HCT116 (cell line): Measurements from ENCODE around the gene MPHOSPH6. TPM values are rescaled to one million over a fixed set of nuclear protein-coding genes. Genes with fewer than 3 reads are reported as not detected.

Experiments used
- ATAC-seq: fragments of 200-7000 bp; cut with Tn5 transposase; 2 replicates; pipeline ENCODE4 v1.9.1; 2020; ENCODE audit warnings: mild to moderate bottlenecking, moderate library complexity
- BruUV-seq: library from RNA; stranded (reverse); fragments of 400-500 nt; replicated peaks from 2 replicates; lab custom pipeline; 2021; lab: Mats Ljungman, UMichigan
- CTCF ChIA-PET: fragments of 300-600 bp; sonication (Branson Sonifier 250); formaldehyde crosslinking; loops from one replicate; lab custom pipeline; 2021; ENCODE audit warnings: antibody characterized with exemption; lab: Charles Lee
- POLR2A ChIA-PET: fragments of 300-600, 350-600 bp; sonication (Branson Sonifier 250); formaldehyde crosslinking; loops from one replicate; lab custom pipeline; 2021; ENCODE audit warnings: antibody characterized with exemption; lab: Charles Lee
- RAD21 ChIA-PET, 2 experiments: fragments of 300-600 bp; sonication (Branson Sonifier 250); formaldehyde crosslinking; loops; one replicate each; lab custom pipeline; 2023; ENCODE audit warnings: low total read pairs in 2 of 2; ENCODE audit not compliant: uncharacterized antibody in 2 of 2, unreplicated experiment in 2 of 2, low non-redundant PET in 1 of 2; lab: Charles Lee
- DNase-seq: peaks from one replicate; pipeline ENCODE4 v3.0.0-alpha.2; 2010; ENCODE audit warnings: low read depth, low spot score
- H2AFZ ChIP-seq: fragments of 200-600 bp; shearing (Covaris generic), sonication (generic); 2 replicates; pipeline ENCODE4 v1.6.1; 2017; ENCODE audit warnings: low read depth, mixed run types, mixed read lengths, antibody characterized with exemption, low read length; ENCODE audit not compliant: poor library complexity, severe bottlenecking
- H3K27ac ChIP-seq: 2 replicates; pipeline ENCODE4 v1.5.1; 2012; ENCODE audit warnings: low read depth, low read length
- H3K27me3 ChIP-seq: fragments of 200-600 bp; sonication (generic); 2 replicates; pipeline ENCODE4 v1.6.1; 2016; ENCODE audit warnings: mixed run types, low read length, mixed read lengths; ENCODE audit not compliant: insufficient read depth
- H3K36me3 ChIP-seq, 2 experiments: fragments of 200-500 bp in 1 of 2; fragments of 200-600 bp in 1 of 2; sonication (Bioruptor generic) in 1 of 2; sonication (generic) in 1 of 2; 2 replicates each; pipeline versions ENCODE4 v1.5.1 to v1.6.1; 2014 to 2016; ENCODE audit warnings: low read length in 2 of 2, inconsistent platforms in 1 of 2, mixed read lengths in 1 of 2, mixed run types in 1 of 2; ENCODE audit not compliant: insufficient read depth in 2 of 2, control insufficient read depth in 1 of 2
- H3K4me1 ChIP-seq, 2 experiments: fragments of 200-600 bp in 1 of 2; sonication (generic) in 1 of 2; 2 replicates each; pipeline versions ENCODE4 v1.5.1 to v1.6.1; 2012 to 2017; ENCODE audit warnings: low read length in 2 of 2, inconsistent platforms in 1 of 2, mild to moderate bottlenecking in 1 of 2, mixed read lengths in 1 of 2, mixed run types in 1 of 2, moderate library complexity in 1 of 2; ENCODE audit not compliant: insufficient read depth in 2 of 2, control insufficient read depth in 1 of 2
- H3K4me2 ChIP-seq: fragments of 200-600 bp; sonication (generic); 2 replicates; pipeline ENCODE4 v1.6.1; 2017; ENCODE audit warnings: mixed run types, low read length, mixed read lengths
- H3K4me3 ChIP-seq, 2 experiments: fragments of 200-600 bp in 1 of 2; sonication (generic) in 1 of 2; replicated peaks in 1 of 2; 2 replicates each; pipeline ENCODE4 v1.5.1; 2011 to 2016; ENCODE audit warnings: low read length in 2 of 2, control low read depth in 1 of 2, low read depth in 1 of 2, mild to moderate bottlenecking in 1 of 2, mixed read lengths in 1 of 2, mixed run types in 1 of 2
- H3K79me2 ChIP-seq: fragments of 200-600 bp; sonication (generic); 2 replicates; pipeline ENCODE4 v1.6.1; 2017; ENCODE audit warnings: mild to moderate bottlenecking, mixed run types, low read length, moderate library complexity, mixed read lengths; ENCODE audit not compliant: insufficient read depth
- H3K9ac ChIP-seq: fragments of 200-600 bp; sonication (generic); 2 replicates; pipeline ENCODE4 v1.6.1; 2016; ENCODE audit warnings: low read length, mixed read lengths
- H3K9me2 ChIP-seq: fragments of 200-600 bp; sonication (generic), shearing (Covaris generic); 2 replicates; pipeline ENCODE4 v1.6.1; 2017; ENCODE audit warnings: mixed run types, mild to moderate bottlenecking, moderate library complexity; ENCODE audit not compliant: insufficient read depth
- H3K9me3 ChIP-seq, 2 experiments: fragments of 200-500 bp in 1 of 2; fragments of 200-600 bp in 1 of 2; sonication (Bioruptor generic) in 1 of 2; sonication (generic) in 1 of 2; 2 replicates each; pipeline ENCODE4 v1.6.1; 2014 to 2017; ENCODE audit warnings: low read length in 2 of 2, mixed read lengths in 2 of 2, inconsistent platforms in 1 of 2, low read depth in 1 of 2, mild to moderate bottlenecking in 1 of 2, mixed run types in 1 of 2, moderate library complexity in 1 of 2; ENCODE audit not compliant: control insufficient read depth in 1 of 2, insufficient read depth in 1 of 2
- H4K20me1 ChIP-seq: fragments of 200-600 bp; sonication (generic), shearing (Covaris generic); 2 replicates; pipeline ENCODE4 v1.6.1; 2017; ENCODE audit warnings: mixed run types, mild to moderate bottlenecking, moderate library complexity; ENCODE audit not compliant: insufficient read depth
- CBX3 ChIP-seq: IDR thresholded peaks from 2 replicates; pipeline ENCODE4 v1.6.1; 2012; ENCODE audit warnings: low read depth
- CEBPB ChIP-seq: IDR thresholded peaks from 2 replicates; pipeline ENCODE4 v1.6.1; 2012; ENCODE audit warnings: low read depth
- CTCF ChIP-seq, 3 experiments: fragments of 200-600 bp in 1 of 3; sonication (generic) in 1 of 3; IDR thresholded peaks in 2 of 3; conservative IDR thresholded peaks in 1 of 3; 2 replicates each; pipeline ENCODE4 v1.5.1; 2012 to 2017; ENCODE audit warnings: low read depth in 2 of 3, low read length in 2 of 3, antibody characterized with exemption in 1 of 3, borderline replicate concordance in 1 of 3, control low read depth in 1 of 3, mild to moderate bottlenecking in 1 of 3, mixed read lengths in 1 of 3, mixed run types in 1 of 3, moderate library complexity in 1 of 3; ENCODE audit not compliant: insufficient read depth in 1 of 3
- EGR1 ChIP-seq: IDR thresholded peaks from 2 replicates; pipeline ENCODE4 v1.6.1; 2012; ENCODE audit warnings: low read depth
- ELF1 ChIP-seq: IDR thresholded peaks from 2 replicates; pipeline ENCODE4 v1.6.1; 2012; ENCODE audit warnings: low read depth, borderline replicate concordance
- EZH2phosphoT487 ChIP-seq: fragments of 200-600 bp; IDR thresholded peaks from 2 replicates; pipeline ENCODE4 v1.6.1; 2018; ENCODE audit warnings: antibody characterized with exemption, borderline replicate concordance
- FOSL1 ChIP-seq: IDR thresholded peaks from 2 replicates; pipeline ENCODE4 v1.6.1; 2012; ENCODE audit warnings: low read depth
- JUND ChIP-seq: IDR thresholded peaks from 2 replicates; pipeline ENCODE4 v1.6.1; 2012
- POLR2A ChIP-seq: IDR thresholded peaks from 2 replicates; pipeline ENCODE4 v1.7.0; 2011; ENCODE audit warnings: borderline replicate concordance; ENCODE audit not compliant: insufficient read depth, insufficient read length; ENCODE audit errors: extremely low read depth
- POLR2AphosphoS5 ChIP-seq: IDR thresholded peaks from 2 replicates; pipeline ENCODE4 v1.6.1; 2011; ENCODE audit warnings: mild to moderate bottlenecking, low read depth, low read length, moderate library complexity
- RAD21 ChIP-seq: IDR thresholded peaks from 2 replicates; pipeline ENCODE4 v1.6.1; 2012; ENCODE audit warnings: low read depth, mild to moderate bottlenecking
- REST ChIP-seq: IDR thresholded peaks from 2 replicates; pipeline ENCODE4 v1.6.1; 2012; ENCODE audit warnings: low read depth
- SIN3A ChIP-seq: IDR thresholded peaks from 2 replicates; pipeline ENCODE4 v1.6.1; 2012; ENCODE audit warnings: low read depth
- SRF ChIP-seq: IDR thresholded peaks from 2 replicates; pipeline ENCODE4 v1.6.1; 2012; ENCODE audit warnings: low read depth
- TCF7L2 ChIP-seq: IDR thresholded peaks from 2 replicates; pipeline ENCODE4 v1.7.0; 2011; ENCODE audit warnings: borderline replicate concordance, inconsistent platforms; ENCODE audit not compliant: insufficient read depth, insufficient read length; ENCODE audit errors: extremely low read depth
- YY1 ChIP-seq: IDR thresholded peaks from 2 replicates; pipeline ENCODE4 v1.6.1; 2011; ENCODE audit warnings: low read length, low read depth, moderate library complexity, mild to moderate bottlenecking; ENCODE audit not compliant: insufficient replicate concordance; ENCODE audit errors: extremely low read depth
- ZNF274 ChIP-seq: fragments of 200-500 bp; sonication (Bioruptor generic); IDR thresholded peaks from 2 replicates; pipeline ENCODE4 v1.6.1; 2014; ENCODE audit warnings: mild to moderate bottlenecking, low read depth, low read length, inconsistent platforms
- intact Hi-C: fragments of 100-400 bp; cut with micrococcal nuclease; formaldehyde crosslinking; loops from 2 replicates; pipeline ENCODE4 v1.10.0; 2022
- total RNA-seq: library from RNA; stranded (reverse); gene quantifications from one replicate; pipeline ENCODE4 v1.2.1, GENCODE V29; 2021; ENCODE audit not compliant: unreplicated experiment
- TF ChIP-seq, protein P1 (sequence below): IDR thresholded peaks from 2 replicates; pipeline ENCODE4 v1.6.1; 2012
- TF ChIP-seq, protein P2 (sequence below): IDR thresholded peaks from 2 replicates; pipeline ENCODE4 v1.6.1; 2012

MPHOSPH6 gene
- total RNA-seq, 1 experiment from 2014 or later, result 52.2 TPM

GRCh38 chr16:82156761-82157533 lies 13.1 kb downstream of the MPHOSPH6 start:
- Histone ChIP-seq H3K4me3 (no peak overlapping the region), H3K9me2 (no peaks in the 10 kb centered on the region), H3K4me2 (no peak overlapping the region), H3K27me3 (no peaks in the 10 kb centered on the region), H3K9ac (no peak overlapping the region), H2AFZ (no peak overlapping the region), H3K9me3 (no peaks in the 10 kb centered on the region), H3K36me3 (peaks cover 18 to 21% of the 10 kb centered on the region in 2 experiments), H4K20me1 (0 out of 2 replicates have a peak, but pooled peaks cover 9% of the 10 kb centered on the region), H3K79me2 (peaks cover 79% of the 10 kb centered on the region), H3K4me1 (peaks cover 0 to 5% of the 10 kb centered on the region in 2 experiments; a peak in 1 of 4 replicates), H3K27ac (no peak overlapping the region)
- CTCF ChIA-PET, result no interaction called here
- DNase-seq (no peak), ATAC-seq (no peak)
- intact Hi-C loops, result no loop called here
- TF ChIP-seq ELF1, result no peak
- TF ChIP-seq, protein P1, sequence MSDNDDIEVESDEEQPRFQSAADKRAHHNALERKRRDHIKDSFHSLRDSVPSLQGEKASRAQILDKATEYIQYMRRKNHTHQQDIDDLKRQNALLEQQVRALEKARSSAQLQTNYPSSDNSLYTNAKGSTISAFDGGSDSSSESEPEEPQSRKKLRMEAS, result no peak
- TF ChIP-seq TCF7L2, result no peak
- TF ChIP-seq RAD21, result no peak
- TF ChIP-seq ZNF274, result no peak
- TF ChIP-seq SIN3A, result no peak
- no peak for TF ChIP-seq CBX3
- TF ChIP-seq FOSL1, result no peak
- TF ChIP-seq EGR1, result no peak
- TF ChIP-seq, protein P2, sequence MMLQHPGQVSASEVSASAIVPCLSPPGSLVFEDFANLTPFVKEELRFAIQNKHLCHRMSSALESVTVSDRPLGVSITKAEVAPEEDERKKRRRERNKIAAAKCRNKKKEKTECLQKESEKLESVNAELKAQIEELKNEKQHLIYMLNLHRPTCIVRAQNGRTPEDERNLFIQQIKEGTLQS, result no peak
- TF ChIP-seq CEBPB, result no peak
- TF ChIP-seq SRF, result no peak
- no peak for TF ChIP-seq POLR2AphosphoS5
- no peak for TF ChIP-seq POLR2A
- no peak for TF ChIP-seq REST
- TF ChIP-seq CTCF (IDR thresholded peaks at IDR 0.05 in 2 of 3, conservative IDR thresholded peaks at IDR 0.05 in 1 of 3; ENCODE audit: borderline replicate concordance in 1 of 3, insufficient read depth in 1 of 3, low read depth in 2 of 3, low read length in 2 of 3), result no peak
- TF ChIP-seq YY1, result no peak
- no peak for TF ChIP-seq JUND
- TF ChIP-seq EZH2phosphoT487, result no peak
- RAD21 ChIA-PET, result no interaction called here
- BruUV-seq, result no TSS peak
- POLR2A ChIA-PET, result no interaction called here
